Measurements from ENCODE around the gene TMEM121.

Gene TMEM121

GRCh38 chr14:105525861-105526775 lies at the start of gene TMEM121:
TMEM121 (plus strand) TSS chr14:105526583; CDS start chr14:105528835, 2,252 bp downstream.
- in situ Hi-C loops (cut with MboI; ENCODE audit: low sequenced_read_pairs), result no loop called here

- in situ Hi-C loops (cut with MboI; ENCODE audit: low sequenced_read_pairs), result no loop called here
These were observed 49.3 kb upstream of the TMEM121 start for GRCh38 chr14:105476831-105477659.

- in situ Hi-C loops (cut with MboI; ENCODE audit: low sequenced_read_pairs), result no loop called here
These were observed 48.6 kb upstream of the TMEM121 start for GRCh38 chr14:105477660-105478397.

- in situ Hi-C loops (cut with MboI; ENCODE audit: low sequenced_read_pairs), result no loop called here
These were observed 47.8 kb upstream of the TMEM121 start for GRCh38 chr14:105478398-105479251.

- in situ Hi-C loops (cut with MboI; ENCODE audit: low sequenced_read_pairs), result no loop called here
These were observed 46.8 kb upstream of the TMEM121 start for GRCh38 chr14:105479431-105480158.

GRCh38 chr14:105480199-105480746 lies 46.1 kb upstream of the TMEM121 start:
- in situ Hi-C loops (cut with MboI; ENCODE audit: low sequenced_read_pairs), result no loop called here

- in situ Hi-C loops (cut with MboI; ENCODE audit: low sequenced_read_pairs), result no loop called here
These were observed 45.3 kb upstream of the TMEM121 start for GRCh38 chr14:105480807-105481801.

GRCh38 chr14:105481886-105482457 lies 44.4 kb upstream of the TMEM121 start:
- in situ Hi-C loops (cut with MboI; ENCODE audit: low sequenced_read_pairs), result no loop called here

GRCh38 chr14:105482486-105483110 lies 43.8 kb upstream of the TMEM121 start:
- in situ Hi-C loops (cut with MboI; ENCODE audit: low sequenced_read_pairs), result no loop called here

- in situ Hi-C loops (cut with MboI; ENCODE audit: low sequenced_read_pairs), result no loop called here
These were observed 42.9 kb upstream of the TMEM121 start for GRCh38 chr14:105483300-105484068.

- in situ Hi-C loops (cut with MboI; ENCODE audit: low sequenced_read_pairs), result no loop called here
These were observed 42.0 kb upstream of the TMEM121 start for GRCh38 chr14:105484069-105484996.

GRCh38 chr14:105484997-105485393 lies 41.4 kb upstream of the TMEM121 start:
- in situ Hi-C loops (cut with MboI; ENCODE audit: low sequenced_read_pairs), result no loop called here

GRCh38 chr14:105485739-105486162 lies 40.6 kb upstream of the TMEM121 start:
- in situ Hi-C loops (cut with MboI; ENCODE audit: low sequenced_read_pairs), result no loop called here

- in situ Hi-C loops (cut with MboI; ENCODE audit: low sequenced_read_pairs), result no loop called here
These were observed 40.0 kb upstream of the TMEM121 start, which contains the start of gene CRIP1 for GRCh38 chr14:105486163-105486973. CRIP1 (plus strand) TSS chr14:105486886; CDS start chr14:105487260, 374 bp downstream.

Data from hTERT RPE-1 (cell line).